ENCODE results near the gene ABHD2. TPM values are rescaled to one million over a fixed set of nuclear protein-coding genes. Genes with fewer than 3 reads are reported as not detected.
A peak's percentile ranks its signal among the peaks of the same experiment; 100 is the strongest.

Gene ABHD2
- total and polyA plus RNA-seq, 4 donors = 11.7 to 200 (median 59.3) TPM

DNA sequence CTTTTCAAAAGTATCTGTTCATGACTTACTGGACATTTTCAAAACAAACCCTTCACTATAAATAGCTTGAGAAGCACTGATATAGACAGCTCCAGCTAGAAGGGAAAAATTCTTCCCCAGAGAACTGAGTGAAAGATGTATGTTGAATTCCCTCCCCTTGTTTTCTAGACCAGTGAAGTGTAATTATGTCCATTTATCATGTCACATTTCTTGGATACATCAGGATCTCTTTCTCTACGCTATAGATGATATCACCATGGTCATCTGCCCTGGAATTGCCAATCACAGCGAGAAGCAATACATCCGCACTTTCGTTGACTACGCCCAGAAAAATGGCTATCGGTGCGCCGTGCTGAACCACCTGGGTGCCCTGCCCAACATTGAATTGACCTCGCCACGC, 66.9 kb downstream of the ABHD2 start:
- TF ChIP-seq, protein P1, sequence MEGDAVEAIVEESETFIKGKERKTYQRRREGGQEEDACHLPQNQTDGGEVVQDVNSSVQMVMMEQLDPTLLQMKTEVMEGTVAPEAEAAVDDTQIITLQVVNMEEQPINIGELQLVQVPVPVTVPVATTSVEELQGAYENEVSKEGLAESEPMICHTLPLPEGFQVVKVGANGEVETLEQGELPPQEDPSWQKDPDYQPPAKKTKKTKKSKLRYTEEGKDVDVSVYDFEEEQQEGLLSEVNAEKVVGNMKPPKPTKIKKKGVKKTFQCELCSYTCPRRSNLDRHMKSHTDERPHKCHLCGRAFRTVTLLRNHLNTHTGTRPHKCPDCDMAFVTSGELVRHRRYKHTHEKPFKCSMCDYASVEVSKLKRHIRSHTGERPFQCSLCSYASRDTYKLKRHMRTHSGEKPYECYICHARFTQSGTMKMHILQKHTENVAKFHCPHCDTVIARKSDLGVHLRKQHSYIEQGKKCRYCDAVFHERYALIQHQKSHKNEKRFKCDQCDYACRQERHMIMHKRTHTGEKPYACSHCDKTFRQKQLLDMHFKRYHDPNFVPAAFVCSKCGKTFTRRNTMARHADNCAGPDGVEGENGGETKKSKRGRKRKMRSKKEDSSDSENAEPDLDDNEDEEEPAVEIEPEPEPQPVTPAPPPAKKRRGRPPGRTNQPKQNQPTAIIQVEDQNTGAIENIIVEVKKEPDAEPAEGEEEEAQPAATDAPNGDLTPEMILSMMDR (IDR thresholded peaks at IDR 0.05; ENCODE audit: control extremely low read depth, extremely low read depth) = no peak
- Histone ChIP-seq H3K9me3 (ENCODE audit: control insufficient read depth in 4 of 4, insufficient read depth in 3 of 4, low read length in 3 of 4) (peaks cover 0 to 3% (median 0%) of the 10 kb centered on the region in 4 donors), H3K9ac (ENCODE audit: insufficient read depth in 1 of 2, low read length in 2 of 2) (no peak overlapping the region), H3K4me1 (ENCODE audit: control insufficient read depth in 5 of 5, insufficient read depth in 5 of 5, low read length in 5 of 5) (peaks cover 0 to 16% (median 6%) of the 10 kb centered on the region in 5 donors), H3K27me3 (ENCODE audit: control insufficient read depth in 3 of 3, insufficient read depth in 3 of 3, low read length in 2 of 3) (no peaks in the 10 kb centered on the region), H3K27ac (ENCODE audit: low read depth in 1 of 2, low read length in 1 of 2) (peak overlapping the region; percentile 2 to 71), H3K36me3 (ENCODE audit: control insufficient read depth in 4 of 4, insufficient read depth in 4 of 4, low read length in 4 of 4) (peaks cover 9 to 23% (median 19%) of the 10 kb centered on the region in 4 donors), H3K4me3 (no peak overlapping the region)
- DNase-seq (no peak), ATAC-seq (ENCODE audit: insufficient read depth, low FRiP score) (no peak)
- 98% methylated on average over 10 of the region's 10 CpGs for WGBS, 2 donors

DNA sequence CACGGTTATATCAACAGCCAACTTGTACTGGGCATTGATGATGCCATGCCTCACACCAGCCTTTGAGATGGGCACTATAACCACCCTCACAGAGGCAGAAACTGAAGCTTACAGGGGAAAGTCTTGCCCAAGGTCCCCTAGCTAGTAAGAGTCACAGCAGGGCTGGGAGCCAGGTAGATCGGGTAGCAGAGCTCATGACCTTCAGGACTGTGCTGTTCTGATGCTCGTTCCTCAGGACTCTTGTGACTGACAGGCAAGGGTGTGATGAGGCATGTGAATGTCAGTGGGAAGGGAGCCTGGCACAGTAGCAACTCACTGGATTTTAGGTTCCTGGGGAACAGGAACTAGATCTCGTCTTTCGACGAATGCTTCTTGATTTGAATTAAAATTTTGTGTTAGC, 67.4 kb downstream of the ABHD2 start:
- DNase-seq = no peak
- H3K36me3 ChIP-seq (ENCODE audit: control insufficient read depth in 4 of 4, insufficient read depth in 4 of 4, low read length in 4 of 4) = peaks cover 9 to 25% (median 19%) of the 10 kb centered on the region in 4 donors
- TF ChIP-seq, protein P1 (IDR thresholded peaks at IDR 0.05; ENCODE audit: control extremely low read depth, extremely low read depth) = no peak
- H3K4me3 ChIP-seq = no peak overlapping the region
- ATAC-seq (ENCODE audit: insufficient read depth, low FRiP score) = no peak
- peak overlapping the region; percentile 2 to 71 for H3K27ac ChIP-seq (ENCODE audit: low read depth in 1 of 2, low read length in 1 of 2)
- WGBS, 2 donors = 86 to 93% methylated on average over 6 of the region's 6 CpGs
- H3K9ac ChIP-seq (ENCODE audit: insufficient read depth in 1 of 2, low read length in 2 of 2) = no peak overlapping the region
- peaks cover 0 to 11% (median 6%) of the 10 kb centered on the region in 5 donors for H3K4me1 ChIP-seq (ENCODE audit: control insufficient read depth in 5 of 5, insufficient read depth in 5 of 5, low read length in 5 of 5)
- H3K27me3 ChIP-seq (ENCODE audit: control insufficient read depth in 3 of 3, insufficient read depth in 3 of 3, low read length in 2 of 3) = no peaks in the 10 kb centered on the region
- peaks cover 0 to 3% (median 0%) of the 10 kb centered on the region in 4 donors for H3K9me3 ChIP-seq (ENCODE audit: control insufficient read depth in 4 of 4, insufficient read depth in 3 of 4, low read length in 3 of 4)

DNA sequence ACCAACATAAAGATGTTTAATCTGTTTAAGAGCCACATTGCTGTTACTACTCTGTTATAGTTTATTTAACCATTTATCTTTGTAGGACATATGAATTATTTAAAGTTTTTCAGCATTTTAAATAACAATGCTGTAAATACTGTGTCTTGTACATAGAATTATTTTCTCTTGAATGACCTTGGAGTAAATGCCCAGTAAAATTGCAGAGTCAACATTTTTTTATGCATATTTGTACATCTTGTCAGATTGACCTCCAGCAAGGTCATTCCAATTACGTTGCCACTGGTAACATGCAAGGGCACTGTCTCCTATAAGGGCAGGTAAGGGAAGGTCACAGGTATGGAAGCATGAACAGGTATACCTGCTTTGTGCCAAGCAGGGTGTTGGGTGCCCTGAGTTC, 68.8 kb downstream of the ABHD2 start:
- Histone ChIP-seq H3K9me3 (ENCODE audit: control insufficient read depth in 4 of 4, insufficient read depth in 3 of 4, low read length in 3 of 4) (peaks cover 0 to 3% (median 0%) of the 10 kb centered on the region in 4 donors), H3K9ac (ENCODE audit: insufficient read depth in 1 of 2, low read length in 2 of 2) (no peak overlapping the region), H3K4me1 (ENCODE audit: control insufficient read depth in 5 of 5, insufficient read depth in 5 of 5, low read length in 5 of 5) (peaks cover 0 to 3% (median 0%) of the 10 kb centered on the region in 5 donors), H3K4me3 (no peak overlapping the region), H3K27ac (ENCODE audit: low read depth in 1 of 2, low read length in 1 of 2) (peak overlapping the region in 1 of 2 donors; percentile 10), H3K27me3 (ENCODE audit: control insufficient read depth in 3 of 3, insufficient read depth in 3 of 3, low read length in 2 of 3) (no peaks in the 10 kb centered on the region), H3K36me3 (ENCODE audit: control insufficient read depth in 4 of 4, insufficient read depth in 4 of 4, low read length in 4 of 4) (peaks cover 6 to 22% (median 16%) of the 10 kb centered on the region in 4 donors)
- WGBS, 2 donors = 91 to 93% methylated on average over 1 of the region's 1 CpG
- TF ChIP-seq, protein P1 (IDR thresholded peaks at IDR 0.05; ENCODE audit: control extremely low read depth, extremely low read depth) = no peak
- DNase-seq (no peak), ATAC-seq (ENCODE audit: insufficient read depth, low FRiP score) (no peak)

All from lung (tissue), 12 donors.